Breast epithelium (tissue), 4 donors: ENCODE data around the gene PPP1R16B. TPM values are rescaled to one million over a fixed set of nuclear protein-coding genes. Genes with fewer than 3 reads are reported as not detected.
"Not testable (repeated sequence)": the region's sequence is repeated elsewhere in the genome, so short reads cannot be mapped to it uniquely, and the experiment has no call there.

ENCODE experiments used
- DNase-seq, 2 donors: peaks; one replicate each; pipeline ENCODE4 v3.0.0-alpha.2; 2019; ENCODE audit warnings: low spot score in 2 of 2
- H3K27ac ChIP-seq, 2 donors: fragments of 200-600 bp; sonication (generic) in 1 of 2; one replicate each; pipeline ENCODE4 v1.5.1; 2016 to 2019; ENCODE audit warnings: mild to moderate bottlenecking in 1 of 2
- H3K27me3 ChIP-seq, 2 donors: fragments of 200-600 bp; sonication (generic) in 1 of 2; one replicate each; pipeline versions ENCODE4 v1.5.1 to v1.6.0; 2017 to 2019; ENCODE audit warnings: control low read depth in 1 of 2, mild to moderate bottlenecking in 1 of 2
- H3K36me3 ChIP-seq: fragments of 200-600 bp; one replicate; pipeline ENCODE4 v1.5.1; 2019
- H3K4me1 ChIP-seq, 2 donors: fragments of 200-600 bp; sonication (generic); one replicate each; pipeline ENCODE4 v1.5.1; 2016 to 2019; ENCODE audit warnings: control low read depth in 1 of 2
- H3K4me3 ChIP-seq, 3 donors: fragments of 200-600 bp; sonication (generic); 1 replicate in 2 of 3; 2 replicates in 1 of 3; pipeline ENCODE4 v1.5.1; 2016 to 2019; ENCODE audit warnings: mild to moderate bottlenecking in 3 of 3, moderate library complexity in 2 of 3
- H3K9me3 ChIP-seq, 2 donors: fragments of 200-600 bp; sonication (generic) in 1 of 2; one replicate each; pipeline ENCODE4 v1.5.1; 2016 to 2019; ENCODE audit warnings: control low read depth in 1 of 2
- CTCF ChIP-seq, 3 donors: fragments of 450-650 bp; IDR thresholded peaks; one replicate each; pipeline ENCODE4 v1.5.1; 2016 to 2017; ENCODE audit warnings: antibody characterized with exemption in 3 of 3, mild to moderate bottlenecking in 3 of 3, moderate library complexity in 3 of 3
- POLR2A ChIP-seq: fragments of 450-650 bp; IDR thresholded peaks from one replicate; pipeline ENCODE4 v1.6.1; 2016; ENCODE audit warnings: antibody characterized with exemption, mild to moderate bottlenecking, moderate library complexity
- POLR2AphosphoS5 ChIP-seq, 3 donors: sonication (generic); formaldehyde crosslinking; IDR thresholded peaks; one replicate each; pipeline ENCODE4 v1.6.1; 2017; ENCODE audit warnings: antibody characterized with exemption in 3 of 3
- intact Hi-C: fragments of 100-400 bp; cut with DNase I; formaldehyde crosslinking; loops from one replicate; pipeline ENCODE4 v1.15.1; 2023; ENCODE audit warnings: low total_unique reads
- total RNA-seq, 3 donors: library from RNA; depleted of rRNA; stranded (reverse); fragments of >200 nt; gene quantifications; one replicate each; pipeline ENCODE4 v1.1.0, GENCODE V29; 2016

Gene PPP1R16B
- total RNA-seq, 3 donors from 2014 or later = 3.7 to 10.8 (median 8.2) TPM

DNA sequence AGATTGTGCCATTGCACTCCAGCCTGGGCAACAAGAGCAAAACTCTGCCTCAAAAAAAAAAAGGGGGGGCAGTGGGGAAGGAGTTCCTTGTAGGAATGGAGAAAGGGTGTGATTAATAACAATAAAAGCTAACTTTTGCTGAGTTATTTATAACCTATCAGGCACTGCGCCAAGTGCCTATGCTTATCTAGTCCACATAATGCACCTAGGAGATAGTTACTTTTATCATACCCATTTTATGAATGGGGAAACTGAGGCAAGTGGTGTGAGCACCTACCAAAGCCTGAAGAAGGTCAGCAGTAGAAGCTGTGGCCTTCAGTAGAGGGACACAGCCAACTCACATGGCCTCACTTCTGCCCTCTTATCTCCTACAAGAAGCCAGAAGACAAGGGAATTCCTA lies 13.6 kb upstream of the PPP1R16B start:
- H3K4me3 ChIP-seq = no peak overlapping the region
- H3K4me1 ChIP-seq = no peaks in the 10 kb centered on the region
- no peak for DNase-seq
- TF ChIP-seq CTCF (IDR thresholded peaks at IDR 0.05) = no peak
- TF ChIP-seq POLR2A = no peak
- no peak for TF ChIP-seq POLR2AphosphoS5 (IDR thresholded peaks at IDR 0.05)
- no peaks in the 10 kb centered on the region for H3K27me3 ChIP-seq
- no peak overlapping the region for H3K27ac ChIP-seq
- H3K9me3 ChIP-seq = no peaks in the 10 kb centered on the region
- H3K36me3 ChIP-seq = no peaks in the 10 kb centered on the region
- intact Hi-C loops = no loop called here

GRCh38 chr20:38794057-38794456 lies 11.4 kb upstream of the PPP1R16B start:
- intact Hi-C loops, H3K27me3 ChIP-seq, H3K4me1 ChIP-seq, H3K4me3 ChIP-seq, H3K27ac ChIP-seq, H3K36me3 ChIP-seq, DNase-seq, H3K9me3 ChIP-seq: not testable (repeated sequence)

DNA sequence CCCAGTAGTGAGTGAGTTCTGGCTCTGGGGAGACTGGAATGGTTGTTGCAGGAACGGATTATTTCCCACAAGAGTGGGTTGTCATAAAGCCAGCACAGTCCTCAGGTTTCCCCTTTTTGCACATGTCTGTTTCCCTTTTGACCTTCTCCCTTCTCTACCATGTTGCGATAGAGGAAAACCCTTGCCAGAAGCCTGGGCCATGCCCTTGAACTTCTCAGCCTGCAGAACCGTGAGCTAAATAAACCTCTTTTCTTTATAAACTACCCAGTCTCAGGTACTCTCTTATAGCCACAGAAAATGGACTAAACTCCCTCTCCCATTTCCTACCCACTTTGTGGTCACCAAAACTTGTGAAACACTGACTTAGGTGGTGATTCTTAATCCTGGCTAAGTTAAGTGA lies 7.2 kb upstream of the PPP1R16B start:
- Histone ChIP-seq H3K4me1 (no peaks in the 10 kb centered on the region), H3K36me3 (no peaks in the 10 kb centered on the region), H3K27ac (no peak overlapping the region), H3K27me3 (no peaks in the 10 kb centered on the region), H3K4me3 (no peak overlapping the region), H3K9me3 (no peaks in the 10 kb centered on the region)
- TF ChIP-seq POLR2A (no peak), CTCF (IDR thresholded peaks at IDR 0.05) (no peak)
- DNase-seq = no peak
- intact Hi-C loops = no loop called here

DNA sequence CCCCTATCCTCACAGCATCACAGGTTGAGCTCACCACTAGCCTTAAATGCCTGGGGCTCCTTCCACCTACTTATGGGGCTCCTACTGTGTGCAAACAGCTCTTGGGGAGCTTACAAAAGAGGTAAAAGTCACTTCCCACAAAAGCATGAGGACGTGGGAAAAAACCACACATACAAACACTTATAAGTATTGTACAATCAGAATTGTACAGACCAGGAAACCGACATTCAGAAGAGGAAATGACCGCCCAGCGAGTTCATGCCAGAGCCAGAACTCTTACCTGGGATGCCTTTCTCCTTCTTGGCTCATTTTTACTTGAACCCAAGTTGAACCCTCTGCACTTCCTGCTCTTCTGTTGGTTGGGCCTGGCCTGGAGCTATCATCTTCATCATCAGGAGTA lies 6.3 kb upstream of the PPP1R16B start:
- no peaks in the 10 kb centered on the region for H3K4me1 ChIP-seq
- intact Hi-C loops = no loop called here
- DNase-seq = no peak
- H3K36me3 ChIP-seq = no peaks in the 10 kb centered on the region
- no peaks in the 10 kb centered on the region for H3K27me3 ChIP-seq
- H3K9me3 ChIP-seq = no peaks in the 10 kb centered on the region
- H3K27ac ChIP-seq = peak overlapping the region in 1 of 2 donors; percentile 55
- TF ChIP-seq POLR2AphosphoS5 (IDR thresholded peaks at IDR 0.05) (no peak), POLR2A (no peak), CTCF (IDR thresholded peaks at IDR 0.05) (no peak)
- no peak overlapping the region for H3K4me3 ChIP-seq

GRCh38 chr20:38800882-38801281 lies 4.6 kb upstream of the PPP1R16B start:
- peaks cover 0 to 2% of the 10 kb centered on the region in 2 donors for H3K4me1 ChIP-seq
- H3K9me3 ChIP-seq = no peaks in the 10 kb centered on the region
- H3K27ac ChIP-seq = no peak overlapping the region
- intact Hi-C loops = no loop called here
- peaks cover 0 to 6% of the 10 kb centered on the region in 2 donors for H3K27me3 ChIP-seq
- no peak for TF ChIP-seq CTCF (IDR thresholded peaks at IDR 0.05)
- TF ChIP-seq POLR2AphosphoS5 (IDR thresholded peaks at IDR 0.05) = no peak
- TF ChIP-seq POLR2A = no peak
- no peak overlapping the region for H3K4me3 ChIP-seq
- H3K36me3 ChIP-seq = no peaks in the 10 kb centered on the region
- DNase-seq = no peak

DNA sequence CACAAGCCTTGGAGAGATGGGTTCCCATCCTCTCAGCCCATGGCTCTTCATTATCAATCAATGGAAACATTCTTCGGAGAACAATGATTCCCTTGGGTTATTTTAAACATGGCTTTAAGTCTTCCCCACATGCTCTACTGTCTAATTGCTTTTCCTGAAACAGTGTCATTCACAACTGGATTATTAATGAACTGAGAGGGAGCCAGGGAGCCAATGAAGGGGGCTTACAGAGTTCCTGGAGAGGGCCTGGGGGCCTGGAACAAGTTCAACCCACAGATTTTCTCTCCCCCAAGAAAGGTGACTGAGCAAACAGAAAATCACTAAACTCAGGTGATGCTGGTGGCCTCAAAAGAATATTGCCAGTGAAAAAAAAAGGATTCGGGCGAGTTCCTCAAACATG lies 1.3 kb upstream of the PPP1R16B start:
- Histone ChIP-seq H3K4me1 (peaks cover 0 to 9% of the 10 kb centered on the region in 2 donors), H3K27ac (peak overlapping the region in 1 of 2 donors; percentile 75), H3K36me3 (no peaks in the 10 kb centered on the region), H3K4me3 (no peak overlapping the region), H3K9me3 (no peaks in the 10 kb centered on the region), H3K27me3 (peaks cover 7 to 30% of the 10 kb centered on the region in 2 donors)
- no peak for DNase-seq
- no peak for TF ChIP-seq CTCF (IDR thresholded peaks at IDR 0.05)
- no peak for TF ChIP-seq POLR2AphosphoS5 (IDR thresholded peaks at IDR 0.05)
- TF ChIP-seq POLR2A = no peak
- intact Hi-C loops = no loop called here
